Stimulated activated effector memory CD8-positive, alpha-beta T cell treated with anti-CD3 and anti-CD28 coated beads, Interleukin-12 subunit alpha, Interleukin-12 subunit beta, amount 100 ng/mL, for 72 hours (primary cell): Measurements from ENCODE around the gene MBNL2.

Source experiments
- ATAC-seq: fragments of 150-1000 bp; cut with Tn5 transposase; 2 replicates; pipeline ENCODE4 v1.10.0; 2021
- DNase-seq, 2 donors: peaks; one replicate each; pipeline ENCODE4 v3.0.0; 2021 to 2022; ENCODE audit warnings: low spot score in 2 of 2
- H3K27ac Mint-ChIP-seq: one replicate; pipeline ENCODE4 v1.8.0; 2022; ENCODE audit warnings: mild to moderate bottlenecking, mixed read lengths
- H3K36me3 Mint-ChIP-seq: one replicate; pipeline ENCODE4 v1.8.0; 2022; ENCODE audit warnings: mild to moderate bottlenecking, mixed read lengths
- H3K4me1 Mint-ChIP-seq: one replicate; pipeline ENCODE4 v1.8.0; 2022; ENCODE audit warnings: mixed read lengths
- H3K4me3 Mint-ChIP-seq: one replicate; pipeline ENCODE4 v1.8.0; 2022; ENCODE audit warnings: mild to moderate bottlenecking, mixed read lengths
- H3K9me3 Mint-ChIP-seq: one replicate; pipeline ENCODE4 v1.8.0; 2022; ENCODE audit warnings: mixed read lengths

Gene MBNL2

DNA sequence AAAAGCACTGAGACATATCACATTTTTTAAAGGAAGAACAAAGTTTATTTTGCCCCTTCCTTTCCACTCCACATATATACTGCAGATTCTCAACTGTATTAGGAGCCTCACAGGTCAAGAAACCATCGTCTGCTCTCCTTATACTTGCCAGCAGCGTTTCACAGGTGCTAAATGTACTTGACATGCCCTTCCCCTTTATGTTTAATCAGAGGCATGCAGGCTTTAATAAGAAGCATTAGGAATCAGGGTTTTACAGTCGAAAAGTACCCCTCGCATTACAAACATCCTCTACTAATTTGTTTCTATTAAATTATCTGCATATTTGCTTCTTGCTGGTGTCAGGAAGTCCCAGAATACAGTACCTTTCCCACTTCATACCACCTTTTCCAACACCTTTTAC is 208.2 kb downstream of the MBNL2 start:
- H3K36me3 Mint-ChIP-seq: peaks cover 17% of the 10 kb centered on the region
- no peak for DNase-seq

DNA sequence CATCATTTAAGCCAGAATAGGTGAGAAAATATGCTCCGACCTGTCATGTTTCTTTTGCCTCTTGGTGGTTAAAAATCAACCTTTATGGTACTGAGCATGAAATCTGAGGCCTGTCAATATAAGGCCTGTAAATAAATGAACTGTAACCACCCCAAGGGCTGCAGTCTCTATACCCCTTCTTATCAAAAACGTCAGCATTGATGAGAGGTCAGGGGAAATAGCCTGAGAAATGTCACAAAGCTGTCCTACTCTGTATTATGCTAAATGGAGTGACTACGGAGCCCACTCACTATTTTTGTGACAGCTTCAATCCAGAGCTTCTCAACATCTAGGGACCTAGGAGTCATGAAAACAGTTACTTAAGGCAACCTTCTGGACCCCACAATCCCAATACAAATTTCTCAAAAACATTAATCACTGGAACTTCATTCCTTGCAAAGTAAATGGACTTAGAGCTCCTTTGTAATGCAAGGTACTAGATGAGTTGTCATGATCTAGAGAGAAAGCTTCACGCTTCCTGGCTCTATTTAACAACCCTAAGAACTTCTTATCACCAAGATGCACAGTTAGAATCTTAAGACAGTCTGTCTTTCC is 209.1 kb downstream of the MBNL2 start:
- H3K27ac Mint-ChIP-seq: no peak overlapping the region
- H3K4me1 Mint-ChIP-seq: peaks cover 29% of the 10 kb centered on the region
- H3K36me3 Mint-ChIP-seq: peaks cover 17% of the 10 kb centered on the region
- no peak for DNase-seq
- no peak for ATAC-seq
- H3K4me3 Mint-ChIP-seq: no peak overlapping the region
- H3K9me3 Mint-ChIP-seq: no peaks in the 10 kb centered on the region

More for the DNA sequence above, 208.2 kb downstream of the MBNL2 start:
- H3K4me1 Mint-ChIP-seq: peaks cover 21% of the 10 kb centered on the region
- no peak overlapping the region for H3K4me3 Mint-ChIP-seq
- no peaks in the 10 kb centered on the region for H3K9me3 Mint-ChIP-seq
- H3K27ac Mint-ChIP-seq: no peak overlapping the region
- ATAC-seq: no peak

DNA sequence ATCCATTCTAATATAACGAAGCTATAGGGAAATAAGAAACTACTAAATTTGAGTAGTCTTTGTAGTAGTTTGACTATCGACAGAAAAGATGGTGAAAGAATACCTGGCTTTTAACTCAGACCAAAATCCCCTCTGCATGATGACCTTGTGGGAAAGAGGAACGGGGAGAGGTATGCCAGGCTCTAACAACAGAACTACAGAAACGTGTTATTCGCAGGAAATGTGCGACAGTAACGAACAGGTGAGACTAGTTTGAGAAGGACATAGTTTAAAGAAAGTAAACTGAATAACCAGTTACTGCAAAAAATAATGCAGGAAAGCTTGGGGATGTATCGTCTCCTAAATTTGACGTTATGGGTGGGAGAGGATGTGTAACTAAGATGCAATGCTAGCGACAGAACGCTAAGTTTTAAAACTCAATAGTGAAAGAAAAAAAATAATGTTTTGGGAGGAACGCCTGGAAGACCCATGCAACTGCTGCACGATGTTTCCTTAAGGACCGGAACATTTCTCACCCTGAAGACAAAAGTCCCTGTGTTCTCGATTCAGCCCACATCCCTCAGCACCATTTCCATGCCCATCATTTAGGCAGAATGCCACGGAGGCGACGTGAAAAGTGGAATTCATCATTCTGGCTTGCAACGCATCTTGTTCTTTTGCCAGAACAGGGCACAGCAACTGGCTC is 210.2 kb downstream of the MBNL2 start:
- Mint-ChIP-seq H3K4me1 (peaks cover 35% of the 10 kb centered on the region), H3K9me3 (no peaks in the 10 kb centered on the region), H3K36me3 (peaks cover 17% of the 10 kb centered on the region), H3K27ac (peak overlapping the region; percentile 100), H3K4me3 (peak overlapping the region; percentile 91)
- DNase-seq (no peak), ATAC-seq (no peak)

DNA sequence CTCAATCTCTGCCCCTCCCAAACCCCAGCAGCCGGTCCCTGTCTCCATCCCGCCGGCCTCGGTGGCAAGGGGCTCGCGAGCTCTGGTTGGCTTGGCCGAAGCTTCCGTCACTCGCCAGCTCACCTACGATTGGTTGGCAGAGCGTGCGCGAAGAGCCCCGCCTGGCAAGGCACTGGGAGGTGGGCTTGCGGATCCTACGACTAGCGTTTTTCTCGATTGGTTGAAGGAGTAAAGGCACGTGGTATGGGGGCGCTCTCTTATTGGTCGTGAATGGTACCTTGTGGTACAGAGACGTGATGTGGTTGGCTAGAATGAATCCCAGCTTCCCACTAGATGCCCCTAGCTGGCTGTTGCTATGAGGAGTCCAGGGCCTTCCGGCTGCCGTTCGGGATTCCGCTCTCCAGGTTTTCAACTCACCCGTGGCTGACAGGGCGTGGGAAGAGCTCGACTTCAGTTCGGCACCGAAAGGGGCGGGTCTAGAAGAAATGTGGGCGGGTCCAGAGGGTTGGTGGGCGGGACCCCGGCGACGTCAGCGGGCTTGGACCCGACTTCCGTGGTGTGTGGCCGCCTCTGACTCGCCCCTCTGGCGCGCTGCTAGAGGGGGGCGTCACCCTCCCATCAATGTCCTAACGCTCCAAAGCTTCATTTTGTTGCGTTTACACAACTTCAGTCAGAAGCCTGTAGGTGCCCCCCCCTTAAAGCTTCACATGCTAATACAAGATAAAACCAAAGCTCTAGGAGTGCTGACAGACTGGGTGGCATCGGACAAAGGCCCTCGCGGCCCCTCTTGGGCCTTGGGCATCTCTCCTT is 211.0 kb downstream of the MBNL2 start:
- ATAC-seq (peak; percentile 88), DNase-seq (peak; percentile 98 to 100)
- Mint-ChIP-seq H3K4me3 (peak overlapping the region; percentile 91), H3K9me3 (no peaks in the 10 kb centered on the region), H3K27ac (peak overlapping the region; percentile 100), H3K36me3 (peaks cover 17% of the 10 kb centered on the region), H3K4me1 (peaks cover 35% of the 10 kb centered on the region)

DNA sequence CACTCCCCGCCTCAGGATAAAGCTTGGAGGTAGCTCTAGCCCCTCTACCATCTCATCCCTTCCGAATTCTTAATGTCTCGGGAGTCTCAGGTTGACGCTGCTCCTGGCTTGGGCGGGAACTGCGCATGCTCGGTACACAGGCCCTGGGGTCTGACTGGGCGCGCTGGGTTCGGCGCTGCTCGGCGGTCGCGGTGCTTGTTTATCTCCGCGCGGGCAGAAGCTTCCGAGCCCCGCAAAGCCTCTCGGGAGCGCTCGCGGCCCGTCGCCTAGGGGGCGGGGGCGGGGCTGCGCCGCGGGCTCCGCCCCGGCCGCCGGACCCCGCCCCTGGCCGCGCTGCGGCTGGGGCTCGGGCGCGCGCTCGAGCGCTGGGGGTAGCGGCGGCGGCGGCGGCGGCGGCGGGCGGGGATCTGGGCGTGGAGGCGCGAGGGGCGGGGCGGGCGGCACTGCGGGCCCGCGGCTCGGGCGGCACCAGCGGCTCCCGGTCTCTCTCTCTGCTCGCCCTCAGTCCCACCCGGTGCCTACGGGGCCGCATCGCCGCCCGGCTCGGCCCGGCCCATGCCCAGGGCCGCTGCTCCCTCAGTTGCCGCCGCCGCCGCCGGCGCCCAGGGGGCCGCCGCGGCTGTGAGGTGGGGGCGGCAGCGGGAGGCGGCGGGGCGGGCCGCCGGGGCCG is 211.7 kb downstream of the MBNL2 start, which contains the start of gene RAP2A:
RAP2A (plus strand) TSS at position 443 of the 670 bp plus-strand sequence. CDS start 302 bp downstream, outside the sequence.
- peaks cover 17% of the 10 kb centered on the region for H3K36me3 Mint-ChIP-seq
- ATAC-seq (peak; percentile 77), DNase-seq (peak; percentile 78 to 92)
- no peaks in the 10 kb centered on the region for H3K9me3 Mint-ChIP-seq
- peaks cover 35% of the 10 kb centered on the region for H3K4me1 Mint-ChIP-seq
- peak within 1 kb of the TSS; percentile 100 for H3K27ac Mint-ChIP-seq
- peak within 1 kb of the TSS; percentile 91 for H3K4me3 Mint-ChIP-seq

DNA sequence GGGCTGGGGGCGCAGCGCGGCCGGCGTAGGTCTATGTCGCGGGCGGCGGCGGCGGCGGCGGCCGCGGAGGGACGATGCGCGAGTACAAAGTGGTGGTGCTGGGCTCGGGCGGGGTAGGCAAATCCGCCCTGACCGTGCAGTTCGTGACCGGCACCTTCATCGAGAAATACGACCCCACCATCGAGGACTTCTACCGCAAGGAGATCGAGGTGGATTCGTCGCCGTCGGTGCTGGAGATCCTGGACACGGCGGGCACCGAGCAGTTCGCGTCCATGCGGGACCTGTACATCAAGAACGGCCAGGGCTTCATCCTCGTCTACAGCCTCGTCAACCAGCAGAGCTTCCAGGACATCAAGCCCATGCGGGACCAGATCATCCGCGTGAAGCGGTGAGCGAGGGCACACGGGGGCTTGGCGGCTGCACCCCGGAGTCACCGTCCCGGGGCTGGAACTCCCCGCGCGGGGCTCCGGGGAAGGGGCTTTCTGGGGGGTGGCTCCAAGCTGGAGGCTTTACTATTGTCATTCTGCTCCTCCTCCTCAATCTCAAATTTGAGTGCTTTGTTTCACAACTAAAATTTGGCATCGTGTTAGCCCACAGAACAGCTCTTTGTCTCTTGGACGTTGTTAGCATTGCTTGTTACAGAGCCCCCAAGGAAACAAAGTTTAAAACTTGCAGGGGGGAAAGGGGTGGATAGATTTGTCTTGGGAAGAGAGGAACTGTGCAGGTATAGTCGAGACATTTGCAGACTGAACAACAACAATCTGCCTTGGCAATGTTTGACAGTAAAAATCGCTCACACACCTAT is 212.5 kb downstream of the MBNL2 start:
- peaks cover 17% of the 10 kb centered on the region for H3K36me3 Mint-ChIP-seq
- peak overlapping the region; percentile 91 for H3K4me3 Mint-ChIP-seq

DNA sequence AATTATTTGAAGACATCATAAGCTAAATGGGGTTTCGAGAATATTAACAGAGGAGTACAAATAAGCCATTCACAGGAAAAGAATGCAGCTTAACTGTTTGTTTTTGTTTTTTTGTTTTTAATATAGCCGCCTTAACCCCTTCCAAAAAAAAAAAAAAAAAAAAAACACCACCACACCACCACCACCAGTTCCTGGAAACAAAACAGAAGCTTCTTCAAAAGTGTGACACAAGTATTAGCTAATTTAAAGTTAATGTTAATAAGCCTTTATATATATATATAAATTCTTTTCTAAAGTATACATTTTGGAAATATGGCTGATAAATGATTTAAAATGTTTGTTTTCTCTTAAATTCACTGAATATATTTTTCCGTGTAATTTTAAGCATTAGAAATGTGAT is 213.2 kb downstream of the MBNL2 start:
- peak overlapping the region; percentile 91 for H3K4me3 Mint-ChIP-seq
- no peaks in the 10 kb centered on the region for H3K9me3 Mint-ChIP-seq
- peaks cover 35% of the 10 kb centered on the region for H3K4me1 Mint-ChIP-seq
- ATAC-seq (no peak), DNase-seq (no peak)
- H3K27ac Mint-ChIP-seq: peak overlapping the region; percentile 83
- peaks cover 17% of the 10 kb centered on the region for H3K36me3 Mint-ChIP-seq

More for the DNA sequence above, 212.5 kb downstream of the MBNL2 start:
- Mint-ChIP-seq H3K4me1 (peaks cover 35% of the 10 kb centered on the region), H3K27ac (peak overlapping the region; percentile 83), H3K9me3 (no peaks in the 10 kb centered on the region)
- ATAC-seq (no peak), DNase-seq (peak; percentile 21 to 78)

DNA sequence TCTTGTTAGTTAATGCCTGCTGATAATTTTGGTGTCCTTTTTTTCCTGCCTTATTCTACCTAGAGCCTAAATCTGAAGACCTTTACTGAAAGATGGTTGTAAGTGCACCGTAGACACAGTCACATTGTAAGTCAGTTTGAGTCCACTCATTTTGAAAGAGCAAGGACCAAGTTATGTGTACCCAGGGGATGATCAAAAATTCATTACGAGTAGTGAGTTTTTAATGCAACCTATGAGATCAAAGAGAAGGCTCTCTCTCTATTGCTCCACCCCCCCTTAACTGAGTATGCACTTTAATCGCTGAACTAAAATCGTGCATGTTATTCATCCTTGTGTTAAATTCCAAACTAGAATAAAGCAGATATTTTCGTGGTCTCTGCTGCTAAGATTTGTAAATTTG is 213.7 kb downstream of the MBNL2 start:
- Mint-ChIP-seq H3K36me3 (peaks cover 17% of the 10 kb centered on the region), H3K27ac (peak overlapping the region; percentile 43), H3K9me3 (no peaks in the 10 kb centered on the region), H3K4me1 (peaks cover 35% of the 10 kb centered on the region), H3K4me3 (peak overlapping the region; percentile 91)
- ATAC-seq (peak; percentile 2), DNase-seq (no peak)

DNA sequence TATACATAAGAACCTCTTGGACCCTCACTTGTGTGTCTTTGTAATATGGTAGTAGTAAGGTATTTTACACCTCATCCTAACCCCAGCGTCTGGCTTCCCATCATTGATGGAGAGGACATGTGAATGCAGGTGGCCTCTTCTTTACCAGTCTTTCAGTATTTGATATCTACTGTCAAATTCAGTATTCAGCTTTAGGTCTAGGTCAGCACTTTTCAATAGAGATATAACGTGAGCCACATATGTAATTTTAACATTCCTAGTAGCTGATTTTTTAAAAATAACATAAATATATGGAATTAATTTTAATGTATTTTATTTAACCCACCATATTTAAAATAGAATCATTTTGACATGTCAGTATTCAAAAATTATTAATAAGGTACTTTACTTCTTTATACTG is 214.7 kb downstream of the MBNL2 start:
- DNase-seq (no peak), ATAC-seq (no peak)
- no peak overlapping the region for H3K27ac Mint-ChIP-seq
- peaks cover 35% of the 10 kb centered on the region for H3K4me1 Mint-ChIP-seq
- peaks cover 17% of the 10 kb centered on the region for H3K36me3 Mint-ChIP-seq
- H3K4me3 Mint-ChIP-seq: no peak overlapping the region
- no peaks in the 10 kb centered on the region for H3K9me3 Mint-ChIP-seq

DNA sequence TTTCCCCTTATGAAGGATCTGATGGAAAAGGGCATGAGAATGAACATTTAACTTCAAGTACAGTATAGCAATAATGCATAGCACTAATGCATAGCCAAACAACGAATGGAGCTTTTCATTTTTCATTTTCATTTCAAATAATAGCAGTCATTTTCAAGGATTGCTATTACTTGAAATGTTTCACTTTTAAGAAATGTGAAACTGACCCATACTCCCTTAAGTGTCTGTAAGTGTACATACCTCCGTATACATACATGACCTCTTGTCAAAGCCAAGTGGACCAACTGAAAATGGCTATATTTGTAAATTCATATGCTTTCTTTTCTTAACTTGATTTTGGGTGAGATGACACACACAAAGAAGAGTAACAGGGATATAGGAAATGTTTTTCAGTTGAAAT is 215.6 kb downstream of the MBNL2 start:
- H3K4me3 Mint-ChIP-seq: no peak overlapping the region

DNA sequence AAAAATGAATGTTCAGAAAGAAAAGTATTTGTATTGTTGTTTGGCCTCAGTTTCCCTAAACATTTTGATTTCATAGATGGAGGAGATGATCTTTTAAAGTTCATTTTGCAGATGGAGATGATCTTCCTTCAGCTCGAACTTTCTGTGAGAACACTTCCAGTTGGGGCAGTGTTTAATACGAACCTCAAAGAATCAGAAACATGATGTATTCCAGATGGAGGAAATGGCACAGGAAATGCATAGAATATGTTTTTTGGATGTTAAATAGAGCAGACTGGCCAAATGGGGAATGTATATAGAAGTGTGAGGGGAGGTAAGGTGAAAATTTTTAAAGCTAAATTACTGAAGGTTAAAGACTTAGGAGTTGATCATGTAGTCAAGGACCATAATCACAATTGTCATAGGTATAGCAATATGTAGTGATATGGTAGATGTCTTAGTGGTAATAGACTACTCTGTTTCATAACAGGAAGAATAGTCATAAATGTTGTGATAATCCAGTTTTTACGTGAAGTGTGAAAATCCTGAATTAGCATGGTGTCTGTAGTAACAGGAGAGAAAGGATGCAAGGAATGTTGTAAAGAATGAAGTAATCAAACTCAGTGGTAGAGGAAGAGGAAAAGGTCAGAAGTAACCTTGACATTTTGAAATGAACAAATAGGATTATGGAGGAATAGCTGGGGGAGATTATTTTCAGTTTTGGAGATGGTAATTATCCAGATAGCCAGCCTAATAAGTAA is 216.9 kb downstream of the MBNL2 start:
- no peak overlapping the region for H3K27ac Mint-ChIP-seq
- ATAC-seq (no peak), DNase-seq (no peak)
- H3K4me3 Mint-ChIP-seq: no peak overlapping the region
- H3K36me3 Mint-ChIP-seq: peaks cover 6% of the 10 kb centered on the region
- no peaks in the 10 kb centered on the region for H3K9me3 Mint-ChIP-seq
- peaks cover 19% of the 10 kb centered on the region for H3K4me1 Mint-ChIP-seq

More for the DNA sequence above, 215.6 kb downstream of the MBNL2 start:
- DNase-seq (no peak), ATAC-seq (no peak)
- H3K4me1 Mint-ChIP-seq: peaks cover 26% of the 10 kb centered on the region
- peaks cover 16% of the 10 kb centered on the region for H3K36me3 Mint-ChIP-seq
- H3K27ac Mint-ChIP-seq: no peak overlapping the region
- no peaks in the 10 kb centered on the region for H3K9me3 Mint-ChIP-seq

DNA sequence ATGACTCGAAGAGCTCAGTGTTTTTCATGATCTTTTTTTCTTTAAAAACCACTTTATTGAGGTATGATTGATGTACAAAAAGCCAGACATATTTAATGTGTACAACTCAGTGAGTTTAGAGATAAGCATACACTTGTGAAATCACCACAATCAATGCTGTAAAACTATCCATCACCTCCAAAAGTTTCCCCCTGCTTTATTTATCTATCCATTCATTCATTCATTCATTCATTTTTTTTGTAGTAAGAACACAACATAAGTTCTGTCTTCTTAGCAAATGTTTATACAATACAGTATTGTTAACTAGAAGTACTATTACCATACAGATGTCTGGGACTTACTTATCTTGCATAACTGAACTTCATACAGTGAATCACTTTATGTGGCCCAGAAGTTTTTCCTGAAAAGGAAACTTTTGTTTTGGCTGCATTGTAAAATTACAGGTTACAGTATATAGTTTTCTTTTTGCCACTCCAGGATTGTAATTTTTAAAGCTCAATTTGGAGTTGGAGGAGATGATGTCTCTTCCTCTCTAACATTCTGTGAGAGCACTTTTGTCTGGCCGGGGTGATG is 218.6 kb downstream of the MBNL2 start:
- Mint-ChIP-seq H3K9me3 (no peaks in the 10 kb centered on the region), H3K4me3 (no peak overlapping the region), H3K36me3 (peaks cover 6% of the 10 kb centered on the region), H3K27ac (no peak overlapping the region), H3K4me1 (peaks cover 12% of the 10 kb centered on the region)
- ATAC-seq (no peak), DNase-seq (no peak)

DNA sequence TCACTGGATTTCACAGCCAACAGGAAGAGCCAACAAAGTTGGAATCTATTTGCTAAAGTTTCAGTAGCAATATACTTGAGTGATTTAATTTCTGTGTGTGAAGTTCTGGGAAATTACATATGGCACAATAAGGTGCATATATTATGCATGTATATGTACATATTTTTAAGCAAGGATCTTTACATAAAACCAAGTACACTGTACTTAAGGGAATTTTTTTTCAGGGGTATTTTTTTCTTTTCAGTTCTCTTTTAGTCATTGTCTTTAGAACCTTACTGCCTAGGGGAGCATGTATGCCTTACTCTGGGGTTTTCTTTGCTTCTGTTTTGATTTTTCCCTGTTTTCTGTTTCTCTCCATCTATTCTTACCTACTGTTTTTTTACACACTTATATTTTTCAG is 219.2 kb downstream of the MBNL2 start:
- ATAC-seq: no peak
- Mint-ChIP-seq H3K4me1 (peaks cover 5% of the 10 kb centered on the region), H3K4me3 (no peak overlapping the region), H3K9me3 (no peaks in the 10 kb centered on the region), H3K27ac (no peak overlapping the region), H3K36me3 (peaks cover 6% of the 10 kb centered on the region)
- no peak for DNase-seq
